GM19452 (cell line): ENCODE measurements around the gene AUTS2.
A peak's percentile ranks its signal among the peaks of the same experiment; 100 is the strongest.
"Not testable (repeated sequence)": the region's sequence is repeated elsewhere in the genome, so short reads cannot be mapped to it uniquely, and the experiment has no call there.

ENCODE experiments used
- ATAC-seq: cut with Tn5 transposase; IDR thresholded peaks from one replicate; pipeline ENCODE4 v1.9.1; 2021; ENCODE audit not compliant: unreplicated experiment

The AUTS2 gene

GRCh38 chr7:70630818-70631457 is 1032.7 kb downstream of the AUTS2 start:
- no peak for ATAC-seq

DNA sequence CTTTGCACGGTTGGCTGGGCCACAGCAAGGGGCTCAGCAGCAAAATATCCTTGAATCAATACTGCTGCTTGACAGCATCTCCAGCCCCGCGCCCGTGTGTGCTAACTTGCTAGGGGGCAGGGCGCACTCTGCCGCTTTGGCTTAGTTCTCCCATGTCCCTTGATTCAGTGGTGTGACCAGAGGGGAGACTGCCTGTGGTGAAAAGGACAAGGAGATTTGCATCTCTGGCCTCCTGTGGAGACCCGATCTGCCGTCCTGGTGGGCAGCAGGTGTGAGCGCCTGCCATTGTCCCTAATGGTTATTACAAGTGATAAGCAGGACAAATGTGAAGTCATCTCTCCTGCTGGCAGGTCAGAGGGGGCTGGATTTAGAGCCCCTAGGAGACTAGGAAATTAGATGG is 1033.4 kb downstream of the AUTS2 start:
- ATAC-seq, result no peak

DNA sequence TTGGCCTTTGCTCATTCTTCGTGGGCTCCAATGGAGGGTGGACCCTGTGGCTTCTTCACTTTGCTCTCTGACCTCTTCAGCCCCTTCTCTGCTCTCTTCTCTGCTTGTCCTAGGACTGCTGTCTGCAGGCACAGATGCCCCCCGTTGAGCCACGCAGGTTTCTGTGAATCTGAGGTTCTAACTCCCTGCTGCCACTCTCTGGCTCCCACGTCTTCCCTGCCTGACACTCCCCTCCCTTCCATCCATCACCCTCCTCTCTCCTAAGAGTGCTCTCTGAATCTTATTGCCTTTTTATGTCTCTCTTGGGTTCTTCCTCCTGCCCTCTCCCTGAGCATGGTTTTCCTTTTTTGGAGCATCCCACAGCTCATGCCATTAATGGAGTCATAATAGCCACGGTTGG is 1034.1 kb downstream of the AUTS2 start:
- no peak for ATAC-seq

GRCh38 chr7:70634071-70634470 is 1035.8 kb downstream of the AUTS2 start:
- ATAC-seq, result no peak

DNA sequence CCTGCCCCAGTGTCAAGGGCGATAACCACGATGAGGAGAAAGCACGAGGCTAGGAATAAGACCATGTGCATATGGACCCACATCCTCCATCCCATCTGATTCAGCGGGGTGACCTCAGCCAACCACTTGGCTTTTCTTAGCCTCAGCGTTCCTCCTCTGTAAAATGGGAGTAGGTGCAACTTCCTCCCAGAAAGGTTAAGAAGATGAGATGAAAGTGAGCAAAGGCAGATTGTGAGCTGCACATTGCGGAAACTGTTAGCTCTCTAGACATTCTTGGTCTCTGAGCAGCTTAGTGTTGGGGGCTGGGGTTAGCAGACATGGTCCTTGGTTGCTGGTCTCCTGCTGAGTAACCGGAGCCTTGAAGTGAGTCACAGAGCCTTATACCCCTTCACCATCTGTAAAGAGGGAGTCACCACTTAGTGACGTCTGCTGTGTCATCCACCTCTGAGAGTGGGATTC is 1036.4 kb downstream of the AUTS2 start:
- ATAC-seq, result no peak

DNA sequence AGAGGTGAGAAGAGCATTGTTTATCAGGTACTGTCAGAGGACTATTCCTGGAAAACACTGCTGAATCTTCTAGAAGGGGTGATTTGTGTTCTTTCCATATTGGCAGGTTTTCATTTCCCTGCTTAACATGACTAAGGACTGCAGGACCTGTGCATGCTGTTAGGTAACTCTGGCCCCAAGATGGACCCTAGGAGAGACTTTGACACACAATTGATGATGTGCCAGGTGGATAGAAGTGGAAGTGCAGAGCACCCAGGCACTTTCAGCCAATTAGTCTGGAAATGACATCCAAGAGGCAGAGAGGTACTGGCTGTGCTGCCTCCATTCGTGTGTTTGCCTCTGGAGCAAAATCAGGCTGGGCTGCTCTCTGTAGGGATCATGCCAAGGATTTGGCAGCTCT is 1037.4 kb downstream of the AUTS2 start:
- no peak for ATAC-seq

DNA sequence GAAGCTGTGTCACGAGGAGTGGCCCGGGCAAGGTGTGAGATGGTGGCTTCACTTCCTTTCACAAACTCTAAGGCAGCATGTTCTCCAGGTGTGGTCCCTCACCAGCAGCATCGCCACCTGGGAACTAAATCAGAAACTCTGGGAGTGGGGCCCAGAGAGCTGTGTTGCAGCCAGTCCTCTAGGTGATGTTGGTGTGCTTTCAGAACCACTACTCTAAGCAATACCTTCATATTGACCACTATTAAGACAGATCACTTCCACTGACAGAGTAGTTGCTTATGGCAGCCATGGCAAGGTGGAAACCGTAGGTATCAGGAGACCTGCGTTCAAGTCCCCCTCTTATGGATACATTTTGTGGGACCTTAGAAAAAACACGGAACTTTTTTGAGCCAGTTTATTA is 1037.9 kb downstream of the AUTS2 start:
- no peak for ATAC-seq

- ATAC-seq, result no peak
Observed at GRCh38 chr7:70637726-70638125, 1039.5 kb downstream of the AUTS2 start.

- ATAC-seq, result no peak
Observed at GRCh38 chr7:70638158-70639107, 1040.2 kb downstream of the AUTS2 start.

- ATAC-seq, result no peak
Observed at GRCh38 chr7:70640266-70640833, 1042.1 kb downstream of the AUTS2 start.

DNA sequence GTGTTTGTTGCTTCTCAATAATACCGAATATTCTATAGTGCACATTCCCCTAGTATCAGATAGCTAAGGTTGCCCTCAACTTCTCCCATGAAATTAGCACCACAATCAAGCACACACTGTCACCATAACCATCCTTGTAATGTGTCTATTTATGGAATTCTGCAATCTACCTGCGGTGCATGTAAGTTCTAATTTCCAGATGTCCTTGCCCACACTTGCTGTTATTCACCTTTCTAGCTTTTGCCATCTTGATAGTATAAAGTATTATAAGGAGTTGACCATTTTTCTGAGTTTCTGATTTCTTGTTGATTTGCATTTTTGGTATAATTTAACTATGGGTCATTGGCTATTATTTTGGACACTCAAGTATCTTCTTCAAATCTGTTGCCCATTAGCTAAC is 1043.6 kb downstream of the AUTS2 start:
- no peak for ATAC-seq

- no peak for ATAC-seq
Observed at GRCh38 chr7:70645279-70645678, 1047.0 kb downstream of the AUTS2 start.

- ATAC-seq, result peak; percentile 43
Observed at GRCh38 chr7:70645876-70646351, 1047.6 kb downstream of the AUTS2 start.

DNA sequence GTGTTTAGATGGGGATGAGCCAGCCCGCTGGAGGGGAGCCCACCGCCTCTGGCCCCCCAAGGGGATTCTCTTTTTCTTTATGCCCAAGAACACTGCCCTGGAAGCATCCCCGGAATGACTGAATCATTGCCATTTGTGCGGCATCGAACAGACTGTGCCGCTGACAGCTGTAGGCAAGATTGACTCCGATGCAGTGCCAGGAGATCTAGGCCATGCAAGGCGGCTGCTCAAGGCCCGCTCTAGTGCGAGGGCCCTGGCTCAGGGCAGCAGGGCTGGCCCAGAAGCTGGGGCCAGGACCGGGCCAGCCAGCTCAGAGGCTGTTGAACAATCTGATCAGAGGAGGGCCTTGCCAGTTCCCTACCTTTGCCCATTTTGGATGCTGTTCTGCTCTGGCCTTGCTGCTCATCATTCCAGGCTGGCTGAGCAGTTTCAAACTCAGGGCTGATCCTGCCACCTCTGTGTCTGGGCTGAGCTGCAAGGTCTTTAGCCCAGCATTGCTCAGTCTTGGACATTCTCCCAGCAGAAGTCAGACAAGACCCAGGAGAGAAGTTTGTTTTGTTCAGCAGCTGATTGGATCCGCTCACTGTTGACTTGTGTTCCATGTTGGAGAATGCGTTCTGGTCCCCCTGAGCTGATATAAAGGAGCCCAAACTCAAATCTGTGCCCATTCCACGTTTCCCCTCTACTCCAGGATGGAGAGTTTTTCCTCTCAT is 1048.4 kb downstream of the AUTS2 start:
- no peak for ATAC-seq

GRCh38 chr7:70647801-70648498 is 1049.7 kb downstream of the AUTS2 start:
- ATAC-seq, result peak; percentile 89

DNA sequence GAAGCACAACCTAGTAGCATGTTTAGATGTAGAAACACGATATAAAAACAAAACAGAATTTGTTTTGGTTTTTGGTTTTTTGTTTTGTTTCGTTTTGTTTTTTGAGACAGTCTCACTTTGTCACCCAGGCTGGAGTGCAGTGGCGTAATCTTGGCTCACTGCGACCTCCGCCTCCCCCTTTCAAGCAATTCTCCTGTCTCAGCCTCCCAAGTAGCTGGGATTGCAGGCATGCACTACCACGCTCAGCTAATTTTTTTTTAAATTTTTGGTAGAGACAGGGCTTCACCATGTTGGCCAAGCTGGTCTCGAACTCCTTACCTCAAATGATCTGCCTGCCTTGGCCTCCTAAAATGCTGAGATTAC is 1050.2 kb downstream of the AUTS2 start:
- ATAC-seq, result not testable (repeated sequence)

GRCh38 chr7:70649323-70649722 is 1051.0 kb downstream of the AUTS2 start:
- no peak for ATAC-seq

DNA sequence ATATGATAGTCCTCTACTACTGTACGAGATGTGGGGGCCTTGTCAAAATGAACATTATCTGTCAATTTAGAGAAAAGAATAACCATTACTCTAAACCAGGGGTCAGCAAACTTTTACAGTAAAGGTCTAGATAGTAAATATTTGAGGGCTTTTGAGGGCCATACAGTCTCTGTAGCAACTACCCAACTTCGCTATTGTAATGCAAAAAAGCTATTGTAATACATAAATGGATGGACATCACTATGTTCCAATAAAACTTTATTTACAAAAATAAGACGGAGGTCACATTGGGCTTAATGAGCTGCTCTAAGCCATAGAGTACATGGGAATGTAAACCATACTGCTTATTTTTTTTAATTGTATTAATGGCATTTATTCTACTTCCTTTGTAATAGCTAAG is 1055.9 kb downstream of the AUTS2 start:
- ATAC-seq, result no peak

- no peak for ATAC-seq
Observed at GRCh38 chr7:70654979-70655378, 1056.7 kb downstream of the AUTS2 start.

GRCh38 chr7:70655694-70656093 is 1057.4 kb downstream of the AUTS2 start:
- no peak for ATAC-seq

DNA sequence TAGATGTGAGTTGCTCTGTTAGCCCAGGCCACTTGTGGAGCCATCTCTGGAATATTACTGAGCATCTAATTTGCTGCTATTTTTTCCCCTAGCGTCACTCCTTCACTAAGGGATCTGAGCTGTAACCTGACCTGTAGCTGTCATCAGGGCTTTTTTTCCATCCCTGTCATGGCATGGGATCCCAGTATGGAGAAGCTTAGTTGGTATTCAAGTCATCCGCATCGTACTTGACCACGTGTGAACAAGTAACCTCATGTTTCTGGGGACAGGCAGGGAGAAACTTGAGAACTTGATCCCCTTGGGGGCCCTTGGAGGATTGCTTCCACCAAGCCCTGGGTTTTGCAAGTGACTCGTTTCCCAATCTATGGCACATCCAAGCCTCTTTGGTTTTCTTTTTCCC is 1059.3 kb downstream of the AUTS2 start:
- ATAC-seq, result no peak
